Activated naive CD4-positive, alpha-beta T cell treated with anti-CD3 and anti-CD28 coated beads for 36 hours (primary cell): ENCODE data around the gene L3MBTL4. TPM values are rescaled to one million over a fixed set of nuclear protein-coding genes. Genes with fewer than 3 reads are reported as not detected.
"Not testable (repeated sequence)": the region's sequence is repeated elsewhere in the genome, so short reads cannot be mapped to it uniquely, and the experiment has no call there.

Experiments used
- CTCF ChIA-PET: fragments of 350-600 bp; sonication (Branson Sonifier 250); formaldehyde crosslinking; loops from one replicate; lab custom pipeline; 2021; ENCODE audit warnings: antibody characterized with exemption; lab: Charles Lee
- DNase-seq: peaks from one replicate; pipeline ENCODE4 v3.0.0-alpha.2; 2020
- H3K27ac Mint-ChIP-seq: one replicate; pipeline ENCODE4 v1.8.0; 2021; ENCODE audit warnings: mild to moderate bottlenecking, mixed read lengths
- H3K27me3 Mint-ChIP-seq: one replicate; pipeline ENCODE4 v1.8.0; 2021; ENCODE audit warnings: low read depth, mixed read lengths
- H3K36me3 Mint-ChIP-seq: one replicate; pipeline ENCODE4 v1.8.0; 2021; ENCODE audit warnings: low read depth, mixed read lengths
- H3K4me1 Mint-ChIP-seq: one replicate; pipeline ENCODE4 v1.8.0; 2021; ENCODE audit warnings: low read depth, mixed read lengths
- H3K4me3 Mint-ChIP-seq: one replicate; pipeline ENCODE4 v1.8.0; 2021; ENCODE audit warnings: mild to moderate bottlenecking, moderate library complexity, mixed read lengths
- H3K9me3 Mint-ChIP-seq: one replicate; pipeline ENCODE4 v1.8.0; 2021; ENCODE audit warnings: mixed read lengths
- intact Hi-C: fragments of 100-400 bp; cut with micrococcal nuclease; formaldehyde crosslinking; loops from one replicate; pipeline ENCODE4 v1.15.1; 2023
- total RNA-seq, 2 experiments: library from RNA; stranded (reverse); gene quantifications; one replicate each; pipeline ENCODE4 v1.2.3, GENCODE V29; 2021

Gene L3MBTL4
- total RNA-seq, 2 experiments from 2014 or later: 0.05 to 0.10 TPM

GRCh38 chr18:6279308-6279707, 135.4 kb downstream of the L3MBTL4 start:
- Mint-ChIP-seq H3K4me3 (no peak overlapping the region), H3K9me3 (peaks cover 2% of the 10 kb centered on the region), H3K36me3 (no peaks in the 10 kb centered on the region), H3K4me1 (no peaks in the 10 kb centered on the region), H3K27me3 (peaks cover 8% of the 10 kb centered on the region), H3K27ac (no peak overlapping the region)
- CTCF ChIA-PET: no interaction called here
- no peak for DNase-seq
- intact Hi-C loops: no loop called here

- no peak overlapping the region for H3K4me3 Mint-ChIP-seq
These were observed 141.3 kb downstream of the L3MBTL4 start for GRCh38 chr18:6273423-6273822.

GRCh38 chr18:6272144-6272543, 142.6 kb downstream of the L3MBTL4 start:
- H3K9me3 Mint-ChIP-seq, DNase-seq, intact Hi-C loops, CTCF ChIA-PET, H3K36me3 Mint-ChIP-seq, H3K4me3 Mint-ChIP-seq, H3K27ac Mint-ChIP-seq, H3K4me1 Mint-ChIP-seq: not testable (repeated sequence)
- H3K27me3 Mint-ChIP-seq: peaks cover 12% of the 10 kb centered on the region

More at GRCh38 chr18:6273423-6273822, 141.3 kb downstream of the L3MBTL4 start:
- H3K36me3 Mint-ChIP-seq: no peaks in the 10 kb centered on the region
- no peak for DNase-seq
- peaks cover 12% of the 10 kb centered on the region for H3K27me3 Mint-ChIP-seq
- CTCF ChIA-PET: no interaction called here
- intact Hi-C loops: no loop called here
- no peaks in the 10 kb centered on the region for H3K4me1 Mint-ChIP-seq
- H3K27ac Mint-ChIP-seq: no peak overlapping the region
- peaks cover 5% of the 10 kb centered on the region for H3K9me3 Mint-ChIP-seq

- Mint-ChIP-seq H3K27ac (no peak overlapping the region), H3K36me3 (no peaks in the 10 kb centered on the region), H3K4me3 (no peak overlapping the region), H3K4me1 (no peaks in the 10 kb centered on the region), H3K27me3 (peaks cover 12% of the 10 kb centered on the region), H3K9me3 (peaks cover 5% of the 10 kb centered on the region)
- CTCF ChIA-PET: no interaction called here
- intact Hi-C loops: no loop called here
- no peak for DNase-seq
These were observed 143.1 kb downstream of the L3MBTL4 start for GRCh38 chr18:6271585-6271984.

GRCh38 chr18:6270771-6271216, 143.9 kb downstream of the L3MBTL4 start:
- H3K27ac Mint-ChIP-seq: no peak overlapping the region
- peaks cover 12% of the 10 kb centered on the region for H3K27me3 Mint-ChIP-seq
- H3K4me3 Mint-ChIP-seq: no peak overlapping the region
- no peaks in the 10 kb centered on the region for H3K4me1 Mint-ChIP-seq
- no peaks in the 10 kb centered on the region for H3K36me3 Mint-ChIP-seq
- H3K9me3 Mint-ChIP-seq: peaks cover 5% of the 10 kb centered on the region
- intact Hi-C loops: no loop called here
- DNase-seq: no peak
- CTCF ChIA-PET: no interaction called here

GRCh38 chr18:6269660-6270332, 144.9 kb downstream of the L3MBTL4 start:
- CTCF ChIA-PET: no interaction called here
- Mint-ChIP-seq H3K27ac (no peak overlapping the region), H3K36me3 (no peaks in the 10 kb centered on the region), H3K9me3 (peaks cover 3% of the 10 kb centered on the region), H3K27me3 (peaks cover 4% of the 10 kb centered on the region), H3K4me3 (no peak overlapping the region), H3K4me1 (no peaks in the 10 kb centered on the region)
- DNase-seq: no peak
- intact Hi-C loops: no loop called here

GRCh38 chr18:6266212-6266611, 148.5 kb downstream of the L3MBTL4 start:
- no peaks in the 10 kb centered on the region for H3K4me1 Mint-ChIP-seq
- H3K4me3 Mint-ChIP-seq: no peak overlapping the region
- H3K27ac Mint-ChIP-seq: no peak overlapping the region
- no peak for DNase-seq
- no peaks in the 10 kb centered on the region for H3K36me3 Mint-ChIP-seq
- CTCF ChIA-PET: no interaction called here
- intact Hi-C loops: no loop called here
- peaks cover 3% of the 10 kb centered on the region for H3K9me3 Mint-ChIP-seq
- H3K27me3 Mint-ChIP-seq: peaks cover 4% of the 10 kb centered on the region

GRCh38 chr18:6261938-6262337, 152.8 kb downstream of the L3MBTL4 start:
- CTCF ChIA-PET: interaction anchor here (0.8 to 0.9 kb wide), 2 partner anchors 8 to 19 kb away, joined by 3 read pairs; no protein-coding TSS in a partner anchor
- intact Hi-C loops: no loop called here
- H3K4me1 Mint-ChIP-seq: no peaks in the 10 kb centered on the region
- H3K27ac Mint-ChIP-seq: no peak overlapping the region
- peaks cover 4% of the 10 kb centered on the region for H3K36me3 Mint-ChIP-seq
- H3K4me3 Mint-ChIP-seq: no peak overlapping the region
- no peak for DNase-seq
- H3K27me3 Mint-ChIP-seq: peaks cover under 1% of the 10 kb centered on the region
- H3K9me3 Mint-ChIP-seq: peaks cover 26% of the 10 kb centered on the region

GRCh38 chr18:6259324-6259723, 155.4 kb downstream of the L3MBTL4 start:
- H3K36me3 Mint-ChIP-seq, H3K4me1 Mint-ChIP-seq, H3K4me3 Mint-ChIP-seq, H3K27ac Mint-ChIP-seq, H3K27me3 Mint-ChIP-seq, CTCF ChIA-PET, DNase-seq, intact Hi-C loops: not testable (repeated sequence)
- H3K9me3 Mint-ChIP-seq: peaks cover 26% of the 10 kb centered on the region

GRCh38 chr18:6257950-6258349, 156.8 kb downstream of the L3MBTL4 start:
- DNase-seq: no peak
- CTCF ChIA-PET: interaction anchor here (0.6 kb wide), 1 partner anchor 34 kb away, joined by 3 read pairs; no protein-coding TSS in a partner anchor
- Mint-ChIP-seq H3K9me3 (peaks cover 26% of the 10 kb centered on the region), H3K4me1 (no peaks in the 10 kb centered on the region), H3K27ac (no peak overlapping the region), H3K36me3 (peaks cover 4% of the 10 kb centered on the region), H3K4me3 (no peak overlapping the region), H3K27me3 (peaks cover 6% of the 10 kb centered on the region)
- intact Hi-C loops: no loop called here

GRCh38 chr18:6256521-6256920, 158.2 kb downstream of the L3MBTL4 start:
- H3K4me1 Mint-ChIP-seq: no peaks in the 10 kb centered on the region
- H3K9me3 Mint-ChIP-seq: peaks cover 26% of the 10 kb centered on the region
- H3K27me3 Mint-ChIP-seq: peaks cover 6% of the 10 kb centered on the region
- DNase-seq: no peak
- no peak overlapping the region for H3K27ac Mint-ChIP-seq
- intact Hi-C loops: no loop called here
- H3K36me3 Mint-ChIP-seq: peaks cover 4% of the 10 kb centered on the region
- no peak overlapping the region for H3K4me3 Mint-ChIP-seq
- CTCF ChIA-PET: no interaction called here

- DNase-seq: no peak
- Mint-ChIP-seq H3K27ac (no peak overlapping the region), H3K9me3 (peaks cover 26% of the 10 kb centered on the region), H3K4me3 (no peak overlapping the region), H3K4me1 (no peaks in the 10 kb centered on the region), H3K36me3 (peaks cover 4% of the 10 kb centered on the region), H3K27me3 (peaks cover 6% of the 10 kb centered on the region)
- intact Hi-C loops: no loop called here
- CTCF ChIA-PET: no interaction called here
These were observed 158.8 kb downstream of the L3MBTL4 start for GRCh38 chr18:6255886-6256285.

GRCh38 chr18:6255116-6255705, 159.5 kb downstream of the L3MBTL4 start:
- no peak overlapping the region for H3K27ac Mint-ChIP-seq
- DNase-seq: no peak
- H3K4me1 Mint-ChIP-seq: no peaks in the 10 kb centered on the region
- CTCF ChIA-PET: no interaction called here
- H3K36me3 Mint-ChIP-seq: peaks cover 2% of the 10 kb centered on the region
- peaks cover 23% of the 10 kb centered on the region for H3K9me3 Mint-ChIP-seq
- no peak overlapping the region for H3K4me3 Mint-ChIP-seq
- peaks cover 6% of the 10 kb centered on the region for H3K27me3 Mint-ChIP-seq
- intact Hi-C loops: no loop called here
